Measurements from ENCODE around the gene CCNG2.

DNA sequence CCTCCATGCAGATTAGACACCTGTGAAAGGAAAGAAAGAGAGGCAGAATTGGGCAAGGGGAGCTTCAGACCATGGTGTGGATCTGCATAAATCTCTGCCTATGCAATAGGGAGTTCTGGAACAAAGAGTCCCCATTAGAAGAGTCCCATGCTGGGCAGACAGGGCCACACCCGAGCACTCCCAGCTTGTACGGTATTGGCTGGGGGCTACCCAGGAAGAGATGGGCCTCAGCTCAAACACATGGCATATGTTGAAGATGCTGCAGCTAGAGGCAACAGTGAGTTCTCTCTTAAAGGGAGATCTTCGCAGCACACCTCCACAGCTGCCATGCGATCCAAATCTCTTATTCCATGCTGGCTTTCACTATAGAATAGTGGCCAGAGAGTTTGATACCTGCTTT lies 24.7 kb downstream of the CCNG2 start:
- TF ChIP-seq, protein P1, sequence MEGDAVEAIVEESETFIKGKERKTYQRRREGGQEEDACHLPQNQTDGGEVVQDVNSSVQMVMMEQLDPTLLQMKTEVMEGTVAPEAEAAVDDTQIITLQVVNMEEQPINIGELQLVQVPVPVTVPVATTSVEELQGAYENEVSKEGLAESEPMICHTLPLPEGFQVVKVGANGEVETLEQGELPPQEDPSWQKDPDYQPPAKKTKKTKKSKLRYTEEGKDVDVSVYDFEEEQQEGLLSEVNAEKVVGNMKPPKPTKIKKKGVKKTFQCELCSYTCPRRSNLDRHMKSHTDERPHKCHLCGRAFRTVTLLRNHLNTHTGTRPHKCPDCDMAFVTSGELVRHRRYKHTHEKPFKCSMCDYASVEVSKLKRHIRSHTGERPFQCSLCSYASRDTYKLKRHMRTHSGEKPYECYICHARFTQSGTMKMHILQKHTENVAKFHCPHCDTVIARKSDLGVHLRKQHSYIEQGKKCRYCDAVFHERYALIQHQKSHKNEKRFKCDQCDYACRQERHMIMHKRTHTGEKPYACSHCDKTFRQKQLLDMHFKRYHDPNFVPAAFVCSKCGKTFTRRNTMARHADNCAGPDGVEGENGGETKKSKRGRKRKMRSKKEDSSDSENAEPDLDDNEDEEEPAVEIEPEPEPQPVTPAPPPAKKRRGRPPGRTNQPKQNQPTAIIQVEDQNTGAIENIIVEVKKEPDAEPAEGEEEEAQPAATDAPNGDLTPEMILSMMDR (IDR thresholded peaks at IDR 0.05 in 2 of 3, conservative IDR thresholded peaks at IDR 0.05 in 1 of 3; ENCODE audit: control insufficient read depth in 2 of 3, extremely low read depth in 1 of 3, insufficient read depth in 1 of 3, low read depth in 3 of 3, low read length in 3 of 3), result no peak
- no peak for TF ChIP-seq POLR2A (IDR thresholded peaks at IDR 0.05; ENCODE audit: low read depth, low read length)
- no peak for TF ChIP-seq MTA3 (IDR thresholded peaks at IDR 0.05; ENCODE audit: borderline replicate concordance, low read length)
- no peak for TF ChIP-seq EZH2 (IDR thresholded peaks at IDR 0.05; ENCODE audit: borderline replicate concordance, control insufficient read depth, low read depth, low read length)
- TF ChIP-seq, protein P2, sequence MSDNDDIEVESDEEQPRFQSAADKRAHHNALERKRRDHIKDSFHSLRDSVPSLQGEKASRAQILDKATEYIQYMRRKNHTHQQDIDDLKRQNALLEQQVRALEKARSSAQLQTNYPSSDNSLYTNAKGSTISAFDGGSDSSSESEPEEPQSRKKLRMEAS (IDR thresholded peaks at IDR 0.05; ENCODE audit: low read depth, low read length), result no peak
- TF ChIP-seq HDGF (IDR thresholded peaks at IDR 0.05), result no peak
- no peak for TF ChIP-seq KDM1A (IDR thresholded peaks at IDR 0.05; ENCODE audit: borderline replicate concordance)
- no peak for TF ChIP-seq CBX3 (IDR thresholded peaks at IDR 0.05; ENCODE audit: borderline replicate concordance, low read depth)
- TF ChIP-seq, protein P3, sequence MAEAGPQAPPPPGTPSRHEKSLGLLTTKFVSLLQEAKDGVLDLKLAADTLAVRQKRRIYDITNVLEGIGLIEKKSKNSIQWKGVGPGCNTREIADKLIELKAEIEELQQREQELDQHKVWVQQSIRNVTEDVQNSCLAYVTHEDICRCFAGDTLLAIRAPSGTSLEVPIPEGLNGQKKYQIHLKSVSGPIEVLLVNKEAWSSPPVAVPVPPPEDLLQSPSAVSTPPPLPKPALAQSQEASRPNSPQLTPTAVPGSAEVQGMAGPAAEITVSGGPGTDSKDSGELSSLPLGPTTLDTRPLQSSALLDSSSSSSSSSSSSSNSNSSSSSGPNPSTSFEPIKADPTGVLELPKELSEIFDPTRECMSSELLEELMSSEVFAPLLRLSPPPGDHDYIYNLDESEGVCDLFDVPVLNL (IDR thresholded peaks at IDR 0.05; ENCODE audit: low read depth, low read length), result no peak
- TF ChIP-seq TBL1XR1 (IDR thresholded peaks at IDR 0.05; ENCODE audit: low read depth, low read length), result no peak

Data from GM12878 (cell line).